Endothelial cell of umbilical vein (primary cell): ENCODE data around the gene LMAN1L.

Experiments
- CTCF ChIP-seq, 2 donors: IDR thresholded peaks; 1 replicate in 1 of 2; 2 replicates in 1 of 2; pipeline ENCODE4 v1.5.1; 2011; ENCODE audit warnings: low read length in 2 of 2, mild to moderate bottlenecking in 2 of 2, moderate library complexity in 2 of 2, control low read depth in 1 of 2, inconsistent platforms in 1 of 2, low read depth in 1 of 2; ENCODE audit not compliant: insufficient read depth in 1 of 2; ENCODE audit errors: extremely low read depth in 1 of 2
- EZH2 ChIP-seq: IDR thresholded peaks from 2 replicates; pipeline ENCODE4 v1.6.1; 2012; ENCODE audit warnings: borderline replicate concordance, low read depth, mild to moderate bottlenecking, moderate library complexity, low read length, inconsistent platforms; ENCODE audit not compliant: severe bottlenecking
- GATA2 ChIP-seq: IDR thresholded peaks from 2 replicates; pipeline ENCODE4 v1.7.0; 2011; ENCODE audit warnings: low read depth, mild to moderate bottlenecking, moderate library complexity, mixed read lengths, low read length; ENCODE audit not compliant: insufficient read length, insufficient read depth
- JUN ChIP-seq: IDR thresholded peaks from 2 replicates; pipeline ENCODE4 v1.6.1; 2011; ENCODE audit warnings: borderline replicate concordance, low read depth; ENCODE audit not compliant: insufficient read length, insufficient read depth
- MAX ChIP-seq: IDR thresholded peaks from 2 replicates; pipeline ENCODE4 v1.6.1; 2011; ENCODE audit not compliant: insufficient read depth, insufficient read length
- POLR2A ChIP-seq: IDR thresholded peaks from 2 replicates; pipeline ENCODE4 v1.6.1; 2012; ENCODE audit warnings: low read depth, mild to moderate bottlenecking, control low read depth, low read length
- POLR2AphosphoS5 ChIP-seq: IDR thresholded peaks from 2 replicates; pipeline ENCODE4 v1.6.1; 2012; ENCODE audit warnings: low read depth, mild to moderate bottlenecking, control low read depth, low read length, moderate library complexity; ENCODE audit not compliant: insufficient read depth

GRCh38 chr15:74788683-74789151 is 23.9 kb upstream of the LMAN1L start:
- TF ChIP-seq CTCF (IDR thresholded peaks at IDR 0.05; ENCODE audit: extremely low read depth in 1 of 2, insufficient read depth in 1 of 2, low read depth in 1 of 2, low read length in 2 of 2) (no peak), POLR2A (no peak), GATA2 (no peak), MAX (no peak), POLR2AphosphoS5 (no peak), JUN (no peak), EZH2 (no peak)
